Endothelial cell of umbilical vein (primary cell): ENCODE data around the gene SLC51B. TPM values are rescaled to one million over a fixed set of nuclear protein-coding genes. Genes with fewer than 3 reads are reported as not detected.

Source experiments
- BruUV-seq: library from RNA; stranded (reverse); fragments of 400-500 nt; replicated peaks from 2 replicates; lab custom pipeline; 2021; lab: Mats Ljungman, UMichigan
- CTCF ChIA-PET: fragments of 300-600, 350-600 bp; sonication (Branson Sonifier 250); formaldehyde crosslinking; loops from one replicate; lab custom pipeline; 2021; ENCODE audit warnings: antibody characterized with exemption, inconsistent platforms; lab: Charles Lee
- POLR2A ChIA-PET: fragments of 300-600, 350-600 bp; sonication (Branson Sonifier 250); formaldehyde crosslinking; loops from one replicate; lab custom pipeline; 2021; ENCODE audit warnings: antibody characterized with exemption, inconsistent platforms; lab: Charles Lee
- DNase-seq: peaks from one replicate; pipeline ENCODE4 v3.0.0-alpha.2; 2011; ENCODE audit warnings: low read depth, low spot score
- FAIRE-seq: peaks from 2 replicates; lab custom pipeline; 2011; peaks lifted over from hg19 to GRCh38; lab: Jason Lieb, UNC
- H2AFZ ChIP-seq: 2 replicates; pipeline ENCODE4 v1.6.0; 2012; ENCODE audit warnings: low read depth, low read length, control low read depth, inconsistent platforms
- H3K27ac ChIP-seq: 2 replicates; pipeline ENCODE4 v1.5.1; 2011; ENCODE audit warnings: low read depth, mild to moderate bottlenecking, control low read depth, low read length, moderate library complexity; ENCODE audit not compliant: insufficient read depth
- H3K27me3 ChIP-seq, 2 experiments: 2 replicates each; pipeline versions ENCODE4 v1.6.0 to v1.6.1; 2011; ENCODE audit warnings: low read length in 2 of 2, mixed read lengths in 1 of 2; ENCODE audit not compliant: control insufficient read depth in 2 of 2, insufficient read depth in 2 of 2
- H3K36me3 ChIP-seq, 2 experiments: 2 replicates in 1 of 2; 3 replicates in 1 of 2; pipeline ENCODE4 v1.5.1; 2011; ENCODE audit warnings: low read length in 2 of 2, mild to moderate bottlenecking in 1 of 2, moderate library complexity in 1 of 2; ENCODE audit not compliant: control insufficient read depth in 2 of 2, insufficient read depth in 2 of 2; ENCODE audit errors: extremely low read depth in 1 of 2
- H3K4me1 ChIP-seq: 3 replicates; pipeline ENCODE4 v1.5.1; 2011; ENCODE audit warnings: mild to moderate bottlenecking, low read length; ENCODE audit not compliant: control insufficient read depth, insufficient read depth; ENCODE audit errors: extremely low read depth
- H3K4me2 ChIP-seq: 2 replicates; pipeline ENCODE4 v1.6.1; 2011; ENCODE audit warnings: low read length, control low read depth, mixed read lengths; ENCODE audit not compliant: insufficient read depth
- H3K4me3 ChIP-seq, 3 experiments: fragments of 200-600 bp in 1 of 3; sonication (generic), shearing (Covaris generic) in 1 of 3; replicated peaks in 1 of 3; 2 replicates each; pipeline ENCODE4 v1.5.1; 2011 to 2016; ENCODE audit warnings: control low read depth in 3 of 3, low read length in 3 of 3, mild to moderate bottlenecking in 2 of 3, inconsistent platforms in 1 of 3, low read depth in 1 of 3, moderate library complexity in 1 of 3; ENCODE audit not compliant: insufficient read depth in 1 of 3
- H3K79me2 ChIP-seq: 2 replicates; pipeline ENCODE4 v1.6.0; 2012; ENCODE audit warnings: low read length, inconsistent platforms; ENCODE audit not compliant: control insufficient read depth, insufficient read depth
- H3K9ac ChIP-seq: replicated peaks from 2 replicates; pipeline ENCODE3; 2011; ENCODE audit warnings: low read length, control low read depth; ENCODE audit not compliant: insufficient read depth; ENCODE audit errors: extremely low read depth
- H3K9me1 ChIP-seq: replicated peaks from 3 replicates; pipeline ENCODE4 v1.6.0; 2011; ENCODE audit warnings: mild to moderate bottlenecking, low read length; ENCODE audit not compliant: control insufficient read depth, insufficient read depth; ENCODE audit errors: extremely low read depth
- H3K9me3 ChIP-seq: replicated peaks from 2 replicates; pipeline ENCODE4 v1.5.1; 2012; ENCODE audit warnings: low read length, inconsistent platforms; ENCODE audit not compliant: control insufficient read depth, insufficient read depth
- H4K20me1 ChIP-seq: replicated peaks from 2 replicates; pipeline ENCODE3; 2011; ENCODE audit warnings: mild to moderate bottlenecking, low read length; ENCODE audit not compliant: control insufficient read depth, insufficient read depth; ENCODE audit errors: extremely low read depth
- EZH2 ChIP-seq: IDR thresholded peaks from 2 replicates; pipeline ENCODE4 v1.6.1; 2012; ENCODE audit warnings: borderline replicate concordance, low read depth, mild to moderate bottlenecking, moderate library complexity, low read length, inconsistent platforms; ENCODE audit not compliant: severe bottlenecking
- FOS ChIP-seq: IDR thresholded peaks from 2 replicates; pipeline ENCODE4 v1.6.1; 2011; ENCODE audit warnings: mild to moderate bottlenecking, low read length, moderate library complexity, borderline replicate concordance; ENCODE audit not compliant: insufficient read depth
- GATA2 ChIP-seq: IDR thresholded peaks from 2 replicates; pipeline ENCODE4 v1.7.0; 2011; ENCODE audit warnings: low read depth, mild to moderate bottlenecking, moderate library complexity, mixed read lengths, low read length; ENCODE audit not compliant: insufficient read length, insufficient read depth
- JUN ChIP-seq: IDR thresholded peaks from 2 replicates; pipeline ENCODE4 v1.6.1; 2011; ENCODE audit warnings: borderline replicate concordance, low read depth; ENCODE audit not compliant: insufficient read length, insufficient read depth
- POLR2A ChIP-seq: IDR thresholded peaks from 2 replicates; pipeline ENCODE4 v1.6.1; 2012; ENCODE audit warnings: low read depth, mild to moderate bottlenecking, control low read depth, low read length
- POLR2AphosphoS5 ChIP-seq: IDR thresholded peaks from 2 replicates; pipeline ENCODE4 v1.6.1; 2012; ENCODE audit warnings: low read depth, mild to moderate bottlenecking, control low read depth, low read length, moderate library complexity; ENCODE audit not compliant: insufficient read depth
- dilution Hi-C: fragments of 300-500 bp; cut with MboI; formaldehyde crosslinking; loops from one replicate; pipeline ENCODE4 v1.15.0; 2019; ENCODE audit warnings: low sequenced_read_pairs; ENCODE audit not compliant: extremely low pct_ligation_motif_present
- intact Hi-C: fragments of 100-400 bp; cut with micrococcal nuclease; formaldehyde crosslinking; loops from one replicate; pipeline ENCODE4 v1.10.0; 2022
- polyA plus RNA-seq, 4 experiments: library from polyadenylated mRNA; depleted of rRNA in 3 of 4; stranded (reverse) in 3 of 4; unstranded in 1 of 4; fragments of >200 nt; gene quantifications; 2 replicates each; pipeline versions ENCODE4 v1.2.1 to v1.2.3, GENCODE V29; 2011 to 2012; ENCODE audit warnings: missing spikeins in 1 of 4
- total RNA-seq: library from RNA; stranded (reverse); gene quantifications from 2 replicates; pipeline ENCODE4 v1.2.3, GENCODE V29; 2021
- TF ChIP-seq, protein P1 (sequence below): IDR thresholded peaks from 2 replicates; pipeline ENCODE4 v1.6.1; 2011; ENCODE audit not compliant: insufficient read depth, insufficient read length
- TF ChIP-seq, protein P2 (sequence below), 2 donors: IDR thresholded peaks; 1 replicate in 1 of 2; 2 replicates in 1 of 2; pipeline ENCODE4 v1.5.1; 2011; ENCODE audit warnings: low read length in 2 of 2, mild to moderate bottlenecking in 2 of 2, moderate library complexity in 2 of 2, control low read depth in 1 of 2, inconsistent platforms in 1 of 2, low read depth in 1 of 2; ENCODE audit not compliant: insufficient read depth in 1 of 2; ENCODE audit errors: extremely low read depth in 1 of 2

SLC51B gene
- total and polyA plus RNA-seq, 2 donors (not counting 3 experiments of a cell fraction or from before 2014, with no cell fraction given): not detected

DNA sequence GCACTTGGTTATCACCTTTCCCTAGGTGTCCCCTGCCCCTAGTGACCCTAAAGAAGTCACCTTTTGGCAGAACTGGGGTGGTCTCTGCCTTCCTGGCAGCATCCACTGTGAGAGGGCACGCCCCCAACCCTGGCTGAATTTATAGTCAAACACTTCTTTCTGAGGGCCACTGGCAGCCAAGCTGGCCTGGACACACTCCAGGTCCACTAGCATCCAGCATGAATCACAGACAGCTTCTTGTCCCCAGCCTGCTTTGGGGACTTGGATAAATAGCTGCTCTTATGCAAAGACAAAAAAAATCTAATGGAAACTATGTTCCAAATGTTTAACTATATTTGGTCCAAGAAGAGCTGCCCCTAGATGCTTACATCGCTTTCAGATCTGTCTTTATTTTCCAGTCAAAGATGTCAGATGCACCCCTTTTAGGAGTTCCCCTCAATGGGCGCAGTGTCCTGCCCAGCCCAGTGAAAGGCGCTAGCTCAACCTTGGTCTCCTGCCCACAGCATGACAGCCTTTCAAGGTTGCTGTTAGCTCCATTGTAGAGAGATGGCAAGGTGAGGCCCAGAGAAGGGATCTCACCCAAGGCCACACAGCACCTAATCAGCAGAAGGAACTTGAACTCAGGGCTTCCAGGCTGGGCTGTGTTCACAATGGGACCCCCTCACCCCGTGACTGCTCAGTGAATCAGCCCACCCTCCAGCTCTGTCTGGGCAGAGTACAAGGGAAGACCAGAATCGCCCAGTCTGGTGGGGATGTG lies 15.6 kb downstream of the SLC51B start:
- Histone ChIP-seq H3K9me1 (no peaks in the 10 kb centered on the region), H3K36me3 (no peaks in the 10 kb centered on the region), H3K27me3 (peaks cover 7 to 12% of the 10 kb centered on the region in 2 experiments), H4K20me1 (no peaks in the 10 kb centered on the region), H3K27ac (no peak overlapping the region), H3K4me2 (no peak overlapping the region), H3K4me1 (no peaks in the 10 kb centered on the region), H3K79me2 (no peaks in the 10 kb centered on the region), H3K4me3 (no peak overlapping the region), H2AFZ (no peak overlapping the region), H3K9me3 (no peaks in the 10 kb centered on the region), H3K9ac (no peak overlapping the region)
- FAIRE-seq: no peak
- dilution Hi-C loops: no loop called here
- BruUV-seq: no TSS peak
- intact Hi-C loops: no loop called here
- no peak for TF ChIP-seq FOS
- TF ChIP-seq, protein P1, sequence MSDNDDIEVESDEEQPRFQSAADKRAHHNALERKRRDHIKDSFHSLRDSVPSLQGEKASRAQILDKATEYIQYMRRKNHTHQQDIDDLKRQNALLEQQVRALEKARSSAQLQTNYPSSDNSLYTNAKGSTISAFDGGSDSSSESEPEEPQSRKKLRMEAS: no peak
- ChIA-PET CTCF (interaction anchor here (0.7 to 4.5 kb wide), 6 partner anchors 9 to 23 kb away, joined by 3 to 29 read pairs (median 5); partner anchors contain the start of gene KBTBD13), POLR2A (no interaction called here)
- DNase-seq: no peak

DNA sequence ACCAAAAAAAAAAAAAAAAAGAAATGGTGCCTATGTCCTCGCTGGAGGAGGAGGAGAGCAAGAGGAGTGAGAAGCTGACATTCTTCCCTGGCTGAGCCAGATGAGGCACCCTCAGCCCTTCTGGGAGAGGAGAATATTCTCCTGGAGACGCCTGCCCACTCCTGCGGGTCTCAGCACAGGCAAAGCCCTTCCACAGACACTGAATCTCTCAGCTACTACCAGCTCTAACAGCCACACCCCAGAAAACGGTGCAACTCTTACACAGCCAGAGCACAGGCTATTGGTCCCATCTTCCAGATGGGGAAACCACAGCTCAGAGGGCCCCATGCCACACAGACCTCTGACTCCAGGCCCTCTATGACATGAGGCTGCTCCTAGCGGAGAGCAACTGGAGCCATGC lies 16.9 kb downstream of the SLC51B start:
- Histone ChIP-seq H3K9ac (no peak overlapping the region), H2AFZ (no peak overlapping the region), H3K27me3 (peaks cover 17 to 22% of the 10 kb centered on the region in 2 experiments), H3K4me1 (no peaks in the 10 kb centered on the region), H3K36me3 (no peaks in the 10 kb centered on the region), H3K79me2 (no peaks in the 10 kb centered on the region), H3K4me3 (no peak overlapping the region), H3K9me1 (no peaks in the 10 kb centered on the region), H3K27ac (no peak overlapping the region), H3K4me2 (no peak overlapping the region), H3K9me3 (no peaks in the 10 kb centered on the region), H4K20me1 (no peaks in the 10 kb centered on the region)
- dilution Hi-C loops: no loop called here
- DNase-seq: no peak
- intact Hi-C loops: no loop called here
- ChIA-PET POLR2A (no interaction called here), CTCF (interaction anchor here (0.6 to 4.5 kb wide), 6 partner anchors 8 to 230 kb away, joined by 3 to 29 read pairs (median 4); partner anchors contain the start of gene KBTBD13)
- TF ChIP-seq EZH2: no peak
- TF ChIP-seq JUN: no peak
- no peak for TF ChIP-seq GATA2
- TF ChIP-seq FOS: no peak
- TF ChIP-seq, protein P2, sequence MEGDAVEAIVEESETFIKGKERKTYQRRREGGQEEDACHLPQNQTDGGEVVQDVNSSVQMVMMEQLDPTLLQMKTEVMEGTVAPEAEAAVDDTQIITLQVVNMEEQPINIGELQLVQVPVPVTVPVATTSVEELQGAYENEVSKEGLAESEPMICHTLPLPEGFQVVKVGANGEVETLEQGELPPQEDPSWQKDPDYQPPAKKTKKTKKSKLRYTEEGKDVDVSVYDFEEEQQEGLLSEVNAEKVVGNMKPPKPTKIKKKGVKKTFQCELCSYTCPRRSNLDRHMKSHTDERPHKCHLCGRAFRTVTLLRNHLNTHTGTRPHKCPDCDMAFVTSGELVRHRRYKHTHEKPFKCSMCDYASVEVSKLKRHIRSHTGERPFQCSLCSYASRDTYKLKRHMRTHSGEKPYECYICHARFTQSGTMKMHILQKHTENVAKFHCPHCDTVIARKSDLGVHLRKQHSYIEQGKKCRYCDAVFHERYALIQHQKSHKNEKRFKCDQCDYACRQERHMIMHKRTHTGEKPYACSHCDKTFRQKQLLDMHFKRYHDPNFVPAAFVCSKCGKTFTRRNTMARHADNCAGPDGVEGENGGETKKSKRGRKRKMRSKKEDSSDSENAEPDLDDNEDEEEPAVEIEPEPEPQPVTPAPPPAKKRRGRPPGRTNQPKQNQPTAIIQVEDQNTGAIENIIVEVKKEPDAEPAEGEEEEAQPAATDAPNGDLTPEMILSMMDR (IDR thresholded peaks at IDR 0.05; ENCODE audit: extremely low read depth in 1 of 2, insufficient read depth in 1 of 2, low read depth in 1 of 2, low read length in 2 of 2): no peak
- no peak for TF ChIP-seq POLR2A
- TF ChIP-seq POLR2AphosphoS5: no peak
- FAIRE-seq: no peak
- BruUV-seq: no TSS peak
